ENCODE results near the gene HOXB5.

DNA sequence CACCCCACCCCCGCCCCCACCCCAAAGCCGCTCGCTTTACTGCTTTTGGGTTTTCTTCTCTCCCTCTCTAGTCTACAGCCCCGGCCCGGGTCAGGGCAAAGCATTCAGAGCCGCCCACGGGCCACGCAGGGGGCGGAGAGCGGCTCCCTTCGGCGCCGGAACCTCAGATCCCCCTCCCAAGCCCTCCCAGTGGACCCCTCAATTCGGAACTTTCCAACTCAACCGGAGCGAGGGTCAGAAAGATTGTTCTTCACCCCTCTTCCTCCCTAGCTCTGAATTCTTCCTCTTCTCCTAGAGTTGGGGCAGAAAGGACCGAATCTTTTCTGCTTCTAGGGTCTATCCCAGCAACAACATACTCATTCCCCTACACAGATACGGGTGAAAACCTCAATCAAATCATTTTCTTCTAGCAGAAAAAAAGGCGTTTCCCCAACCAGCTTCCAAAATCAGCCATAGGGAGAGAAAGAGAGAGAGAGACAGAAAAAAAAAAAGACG, 49.7 kb downstream of the HOXB5 start:
- TF ChIP-seq POLR2A (IDR thresholded peaks at IDR 0.05) = no peak
- TF ChIP-seq, protein P1, sequence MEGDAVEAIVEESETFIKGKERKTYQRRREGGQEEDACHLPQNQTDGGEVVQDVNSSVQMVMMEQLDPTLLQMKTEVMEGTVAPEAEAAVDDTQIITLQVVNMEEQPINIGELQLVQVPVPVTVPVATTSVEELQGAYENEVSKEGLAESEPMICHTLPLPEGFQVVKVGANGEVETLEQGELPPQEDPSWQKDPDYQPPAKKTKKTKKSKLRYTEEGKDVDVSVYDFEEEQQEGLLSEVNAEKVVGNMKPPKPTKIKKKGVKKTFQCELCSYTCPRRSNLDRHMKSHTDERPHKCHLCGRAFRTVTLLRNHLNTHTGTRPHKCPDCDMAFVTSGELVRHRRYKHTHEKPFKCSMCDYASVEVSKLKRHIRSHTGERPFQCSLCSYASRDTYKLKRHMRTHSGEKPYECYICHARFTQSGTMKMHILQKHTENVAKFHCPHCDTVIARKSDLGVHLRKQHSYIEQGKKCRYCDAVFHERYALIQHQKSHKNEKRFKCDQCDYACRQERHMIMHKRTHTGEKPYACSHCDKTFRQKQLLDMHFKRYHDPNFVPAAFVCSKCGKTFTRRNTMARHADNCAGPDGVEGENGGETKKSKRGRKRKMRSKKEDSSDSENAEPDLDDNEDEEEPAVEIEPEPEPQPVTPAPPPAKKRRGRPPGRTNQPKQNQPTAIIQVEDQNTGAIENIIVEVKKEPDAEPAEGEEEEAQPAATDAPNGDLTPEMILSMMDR (IDR thresholded peaks at IDR 0.05) = no peak

All from testis (tissue), 2 donors.